Bronchial epithelial cell (primary cell): ENCODE measurements around the gene ULK4. TPM values are rescaled to one million over a fixed set of nuclear protein-coding genes. Genes with fewer than 3 reads are reported as not detected.
A peak's percentile ranks its signal among the peaks of the same experiment; 100 is the strongest.

ENCODE experiments used
- DNase-seq: peaks from one replicate; pipeline ENCODE4 v3.0.0-alpha.2; 2010; ENCODE audit warnings: low read depth
- FAIRE-seq: peaks from 2 replicates; lab custom pipeline; 2011; peaks lifted over from hg19 to GRCh38; lab: Jason Lieb, UNC
- H3K27me3 ChIP-seq: 2 replicates; pipeline ENCODE4 v1.5.1; 2011; ENCODE audit warnings: low read length; ENCODE audit not compliant: control insufficient read depth, insufficient read depth
- H3K36me3 ChIP-seq: 2 replicates; pipeline ENCODE4 v1.5.1; 2011; ENCODE audit warnings: low read length; ENCODE audit not compliant: control insufficient read depth, insufficient read depth
- H3K4me3 ChIP-seq: 2 replicates; pipeline ENCODE4 v1.5.1; 2011; ENCODE audit warnings: mild to moderate bottlenecking, low read depth, low read length, control low read depth
- total RNA-seq: library from RNA; depleted of rRNA; stranded (reverse); fragments of >200 nt; gene quantifications from 2 replicates; pipeline ENCODE4 v1.2.1, GENCODE V29; 2014
- TF ChIP-seq, protein P1 (sequence below): IDR thresholded peaks from 2 replicates; pipeline ENCODE4 v1.5.1; 2011; ENCODE audit warnings: mild to moderate bottlenecking, moderate library complexity, low read length, control low read depth, inconsistent platforms; ENCODE audit not compliant: insufficient read depth, severe bottlenecking

ULK4 gene
- total RNA-seq, 1 donor from 2014 or later: 3.9 TPM

DNA sequence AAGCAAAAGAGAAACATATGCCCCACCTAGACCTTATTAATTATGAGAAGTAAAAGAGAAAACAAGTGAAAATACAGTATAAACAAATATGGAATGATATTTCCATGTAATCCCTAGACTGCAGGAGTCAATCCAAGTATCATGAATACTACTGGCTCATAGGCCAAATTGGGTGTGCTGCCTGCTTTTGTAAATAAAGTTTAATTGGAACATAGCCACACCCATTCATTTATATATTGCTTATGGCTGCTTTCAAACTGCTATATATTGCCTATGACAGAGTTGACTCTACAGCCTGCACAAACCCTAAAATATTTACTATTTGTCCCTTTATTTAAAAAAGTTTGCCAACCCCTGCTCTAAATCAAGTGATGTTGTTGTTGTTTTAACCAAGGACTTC is 5.3 kb downstream of the ULK4 start:
- FAIRE-seq: no peak

GRCh38 chr3:41955192-41955591 is 6.7 kb downstream of the ULK4 start:
- H3K4me3 ChIP-seq: no peak overlapping the region
- H3K36me3 ChIP-seq: no peaks in the 10 kb centered on the region
- FAIRE-seq (no peak), DNase-seq (no peak)
- TF ChIP-seq, protein P1, sequence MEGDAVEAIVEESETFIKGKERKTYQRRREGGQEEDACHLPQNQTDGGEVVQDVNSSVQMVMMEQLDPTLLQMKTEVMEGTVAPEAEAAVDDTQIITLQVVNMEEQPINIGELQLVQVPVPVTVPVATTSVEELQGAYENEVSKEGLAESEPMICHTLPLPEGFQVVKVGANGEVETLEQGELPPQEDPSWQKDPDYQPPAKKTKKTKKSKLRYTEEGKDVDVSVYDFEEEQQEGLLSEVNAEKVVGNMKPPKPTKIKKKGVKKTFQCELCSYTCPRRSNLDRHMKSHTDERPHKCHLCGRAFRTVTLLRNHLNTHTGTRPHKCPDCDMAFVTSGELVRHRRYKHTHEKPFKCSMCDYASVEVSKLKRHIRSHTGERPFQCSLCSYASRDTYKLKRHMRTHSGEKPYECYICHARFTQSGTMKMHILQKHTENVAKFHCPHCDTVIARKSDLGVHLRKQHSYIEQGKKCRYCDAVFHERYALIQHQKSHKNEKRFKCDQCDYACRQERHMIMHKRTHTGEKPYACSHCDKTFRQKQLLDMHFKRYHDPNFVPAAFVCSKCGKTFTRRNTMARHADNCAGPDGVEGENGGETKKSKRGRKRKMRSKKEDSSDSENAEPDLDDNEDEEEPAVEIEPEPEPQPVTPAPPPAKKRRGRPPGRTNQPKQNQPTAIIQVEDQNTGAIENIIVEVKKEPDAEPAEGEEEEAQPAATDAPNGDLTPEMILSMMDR: no peak
- H3K27me3 ChIP-seq: no peaks in the 10 kb centered on the region

More for the DNA sequence above, 5.3 kb downstream of the ULK4 start:
- Histone ChIP-seq H3K27me3 (no peaks in the 10 kb centered on the region), H3K4me3 (no peak overlapping the region), H3K36me3 (no peaks in the 10 kb centered on the region)
- no peak for DNase-seq
- TF ChIP-seq, protein P1: no peak

- no peaks in the 10 kb centered on the region for H3K36me3 ChIP-seq
- FAIRE-seq: no peak
- no peak overlapping the region for H3K4me3 ChIP-seq
- TF ChIP-seq, protein P1: no peak
- no peak for DNase-seq
- H3K27me3 ChIP-seq: no peaks in the 10 kb centered on the region
Observed at GRCh38 chr3:41943311-41943843, 18.5 kb downstream of the ULK4 start.

- FAIRE-seq (no peak), DNase-seq (no peak)
- Histone ChIP-seq H3K27me3 (no peaks in the 10 kb centered on the region), H3K4me3 (no peak overlapping the region), H3K36me3 (no peaks in the 10 kb centered on the region)
- TF ChIP-seq, protein P1: no peak
Observed at GRCh38 chr3:41940393-41940792, 21.5 kb downstream of the ULK4 start.

DNA sequence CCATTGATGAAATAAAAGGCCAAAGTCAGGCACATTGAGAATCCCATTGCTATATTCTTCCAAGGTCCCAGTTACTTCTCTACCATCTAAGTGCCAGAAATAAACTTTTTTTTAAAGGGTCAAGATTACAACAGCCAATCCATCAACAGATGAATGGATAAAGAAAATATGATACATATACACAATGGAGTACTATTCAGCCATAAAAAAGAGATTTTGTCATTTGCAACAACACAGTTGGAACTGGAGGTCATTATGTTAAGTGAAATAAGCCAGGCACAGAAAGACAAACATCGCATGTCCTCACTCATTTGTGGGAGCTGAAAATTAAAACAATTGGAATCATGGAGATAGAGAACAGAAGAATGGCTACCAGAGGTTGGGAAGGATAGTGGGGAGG is 25.5 kb downstream of the ULK4 start:
- H3K4me3 ChIP-seq: no peak overlapping the region
- no peaks in the 10 kb centered on the region for H3K27me3 ChIP-seq
- no peak for DNase-seq
- TF ChIP-seq, protein P1: no peak
- H3K36me3 ChIP-seq: no peaks in the 10 kb centered on the region
- no peak for FAIRE-seq

DNA sequence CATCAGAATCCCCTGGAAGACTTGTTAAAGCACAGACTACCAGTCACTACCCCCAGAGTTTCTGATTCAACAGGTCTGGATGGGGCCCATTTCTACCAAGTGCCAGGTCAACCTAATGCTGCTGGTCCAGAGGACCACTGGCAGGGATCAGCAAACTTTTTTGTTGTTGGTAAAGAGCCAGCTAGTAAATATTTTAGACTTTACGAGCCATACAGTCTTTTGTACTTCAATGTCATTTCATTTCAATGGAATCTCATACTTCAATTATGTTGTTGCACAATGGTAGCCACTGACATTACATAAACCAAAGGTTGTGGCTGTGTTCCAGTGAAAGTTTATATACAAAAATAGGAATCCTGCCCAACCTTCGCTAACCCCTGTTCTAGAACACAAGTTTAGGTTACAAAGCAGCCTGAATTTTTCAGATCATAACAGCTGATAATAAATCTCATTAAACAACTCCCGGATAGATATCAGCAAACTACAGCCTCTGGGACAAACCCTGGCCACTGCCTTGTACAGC is 28.7 kb downstream of the ULK4 start:
- TF ChIP-seq, protein P1: no peak
- FAIRE-seq (no peak), DNase-seq (peak; percentile 34)
- Histone ChIP-seq H3K27me3 (no peaks in the 10 kb centered on the region), H3K4me3 (no peak overlapping the region), H3K36me3 (no peaks in the 10 kb centered on the region)
